ENCODE data around the gene GNB5. TPM values are rescaled to one million over a fixed set of nuclear protein-coding genes. Genes with fewer than 3 reads are reported as not detected.
"Not testable (repeated sequence)": the region's sequence is repeated elsewhere in the genome, so short reads cannot be mapped to it uniquely, and the experiment has no call there.

GNB5 gene
- total RNA-seq, 1 donor from 2014 or later = 61.4 TPM

DNA sequence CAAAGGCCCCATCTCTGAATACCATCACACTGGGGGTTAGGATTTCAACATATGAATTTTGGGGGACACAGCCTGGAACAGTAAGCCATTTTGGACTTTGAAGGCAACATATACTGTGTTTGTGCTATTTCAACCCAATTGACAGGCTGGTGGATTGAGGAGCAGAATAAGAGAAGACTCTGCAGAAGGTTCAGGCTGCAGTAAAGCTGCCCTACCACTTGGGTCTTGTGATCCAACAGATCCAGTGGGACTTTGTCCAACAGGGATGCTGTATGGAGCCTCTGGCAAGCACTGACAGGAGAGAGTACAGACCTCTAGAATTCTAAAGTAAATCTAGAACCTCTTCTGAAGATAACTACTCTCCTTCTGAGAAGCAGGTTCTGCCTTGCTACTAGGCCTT lies 77.5 kb downstream of the GNB5 start:
- no peak for DNase-seq (ENCODE audit: low spot score)

DNA sequence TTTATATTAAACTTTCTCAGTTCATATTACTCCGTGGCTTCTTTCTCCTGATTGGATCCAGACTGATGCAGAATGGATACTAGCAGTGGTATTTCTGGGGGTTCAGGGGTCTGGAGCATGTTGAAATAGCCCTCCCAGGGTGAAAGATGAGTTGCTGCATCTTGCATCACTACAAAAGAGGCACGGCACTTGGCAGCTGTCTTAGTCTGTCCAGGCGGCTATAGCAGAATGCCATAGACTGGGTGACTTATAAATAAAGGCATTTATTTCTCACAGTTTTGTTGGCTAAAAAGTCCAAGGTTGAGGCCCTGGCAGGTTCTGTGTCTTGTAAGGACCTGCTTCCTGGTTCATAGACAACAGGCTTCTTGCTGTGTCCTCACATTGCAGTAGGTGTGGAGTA lies 78.0 kb downstream of the GNB5 start:
- no peak for DNase-seq (ENCODE audit: low spot score)

GRCh38 chr15:52112203-52112750 lies 78.9 kb downstream of the GNB5 start:
- DNase-seq (ENCODE audit: low spot score) = no peak

DNA sequence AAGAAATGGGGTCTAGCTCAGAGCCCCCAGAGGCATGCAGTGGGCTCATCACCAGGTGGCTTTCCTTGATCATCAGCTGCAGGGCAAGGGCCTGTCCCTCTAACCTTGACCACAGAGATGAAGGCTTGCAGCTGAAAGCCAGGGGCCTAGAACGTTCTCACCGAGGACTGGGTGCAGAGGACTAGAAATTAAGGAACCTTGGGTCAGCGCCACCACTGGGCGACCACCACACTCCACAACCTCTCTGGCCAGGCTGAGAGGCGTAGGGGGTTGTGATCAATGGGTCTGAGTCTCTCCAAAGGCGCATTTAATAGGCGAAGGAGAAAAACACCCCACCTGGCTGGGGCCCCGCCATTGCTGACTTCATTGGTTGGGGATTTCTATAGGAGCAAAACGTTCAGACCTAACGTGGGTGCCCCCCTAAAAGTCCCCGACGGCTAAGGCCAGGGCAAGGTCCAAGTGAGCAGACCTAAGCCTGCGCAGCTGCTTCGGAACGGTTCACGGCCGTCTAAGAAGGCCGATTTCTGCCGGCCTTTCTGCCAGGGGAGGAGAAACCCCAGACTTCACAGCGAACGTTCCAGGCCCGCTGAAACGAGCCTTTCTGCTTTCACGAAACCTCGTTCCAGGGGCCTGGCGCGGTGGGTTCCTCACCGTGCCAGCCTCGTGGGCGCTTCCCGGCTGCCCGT lies 79.5 kb downstream of the GNB5 start:
- no peak for DNase-seq (ENCODE audit: low spot score)

DNA sequence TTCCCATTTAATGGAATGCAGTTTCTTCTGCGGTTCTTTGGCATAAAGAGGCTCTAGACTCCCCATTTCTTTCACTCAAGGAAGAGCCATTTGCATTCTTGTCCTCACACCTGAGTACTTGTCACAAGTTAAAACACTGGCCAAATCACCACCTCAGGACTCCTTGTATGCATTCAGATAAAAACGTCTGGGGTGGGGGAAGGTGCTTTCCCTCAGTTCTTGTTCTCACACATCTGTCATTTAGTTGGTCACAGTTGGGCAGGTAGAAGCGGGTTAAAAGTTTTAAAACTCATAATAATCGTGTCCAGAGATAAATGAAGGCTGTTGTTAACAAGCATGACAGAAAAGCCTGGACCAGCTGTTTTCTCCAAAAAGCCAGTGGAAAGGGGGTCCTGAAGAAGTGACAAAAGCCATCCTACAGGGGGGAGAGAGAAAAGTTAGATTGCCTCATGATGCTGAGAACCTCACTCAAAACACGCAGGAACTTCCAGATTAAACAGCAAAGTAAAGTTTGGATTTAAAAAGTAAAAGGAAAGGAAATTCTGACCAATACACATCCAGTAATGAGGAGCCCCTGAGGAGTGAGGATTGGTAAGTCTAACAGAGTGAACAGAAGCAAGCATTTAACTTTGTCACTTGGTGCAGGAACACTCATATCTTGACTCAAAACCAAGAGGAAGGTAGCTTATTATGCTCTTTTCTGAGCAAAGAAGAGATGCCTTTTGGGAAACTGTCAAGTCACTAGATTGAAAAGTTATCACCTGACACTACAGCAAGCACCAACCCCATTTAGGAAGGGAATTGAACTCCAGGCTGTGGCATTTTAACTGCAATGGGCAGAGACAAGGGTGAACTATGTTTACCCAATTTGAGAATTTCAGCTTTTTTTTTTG lies 81.4 kb downstream of the GNB5 start:
- DNase-seq (ENCODE audit: low spot score) = no peak

DNA sequence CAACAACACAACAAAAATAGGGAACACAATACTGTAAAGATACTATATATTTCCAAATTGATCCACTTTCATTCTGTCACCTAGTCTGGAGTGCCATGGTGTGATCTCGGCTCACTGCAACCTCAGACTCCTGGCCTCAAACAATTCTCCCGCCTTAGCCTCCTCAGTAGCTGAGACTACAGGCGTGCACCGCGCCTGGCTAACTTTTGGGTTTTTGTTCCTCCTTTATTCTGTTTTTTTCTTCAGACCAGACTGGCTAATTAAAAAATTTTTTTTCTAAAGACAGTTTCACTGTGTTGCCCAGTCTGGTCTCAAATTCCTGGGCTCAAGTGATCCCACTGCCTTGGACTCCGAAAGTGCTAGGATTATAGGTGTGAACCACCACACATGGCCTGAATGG lies 84.0 kb downstream of the GNB5 start:
- DNase-seq (ENCODE audit: low spot score) = no peak

DNA sequence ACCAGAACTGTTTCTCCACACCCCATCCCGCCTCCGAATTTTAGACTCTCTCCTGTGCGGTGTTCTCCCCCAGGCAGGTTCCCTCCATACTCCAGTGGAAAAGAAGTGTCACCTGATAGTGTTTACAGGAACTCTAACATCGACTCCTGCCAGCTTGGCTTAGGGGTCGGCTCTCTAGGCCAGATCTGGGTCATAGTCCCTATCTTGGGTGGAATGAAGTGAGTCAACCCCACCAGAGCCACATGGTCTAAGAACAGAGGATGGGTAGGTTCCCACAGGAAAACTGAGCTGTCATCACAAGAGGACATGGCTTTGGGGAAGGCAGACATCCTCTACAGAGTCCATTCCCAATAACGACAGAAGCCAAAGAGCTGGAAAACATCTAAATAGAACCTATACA lies 84.6 kb downstream of the GNB5 start:
- no peak for DNase-seq (ENCODE audit: low spot score)

DNA sequence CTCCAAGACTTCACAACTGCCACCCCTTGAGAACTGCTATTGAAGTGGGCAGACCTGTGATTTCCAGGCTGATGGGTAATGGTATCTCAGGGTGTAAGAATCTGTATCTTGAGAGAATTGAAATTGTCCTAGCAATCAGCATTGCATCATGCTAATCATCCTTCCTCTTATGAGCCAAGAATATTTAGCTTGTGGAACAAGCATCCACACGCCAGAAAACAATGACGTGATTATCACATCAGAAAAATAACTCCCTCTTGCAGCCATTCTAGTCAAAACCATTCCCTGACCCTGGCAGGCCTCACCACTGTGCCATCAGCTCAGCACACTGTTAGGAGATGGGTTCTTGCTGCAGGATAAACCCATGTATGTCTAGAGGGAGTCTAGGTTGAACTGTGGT lies 85.3 kb downstream of the GNB5 start:
- DNase-seq (ENCODE audit: low spot score) = no peak

DNA sequence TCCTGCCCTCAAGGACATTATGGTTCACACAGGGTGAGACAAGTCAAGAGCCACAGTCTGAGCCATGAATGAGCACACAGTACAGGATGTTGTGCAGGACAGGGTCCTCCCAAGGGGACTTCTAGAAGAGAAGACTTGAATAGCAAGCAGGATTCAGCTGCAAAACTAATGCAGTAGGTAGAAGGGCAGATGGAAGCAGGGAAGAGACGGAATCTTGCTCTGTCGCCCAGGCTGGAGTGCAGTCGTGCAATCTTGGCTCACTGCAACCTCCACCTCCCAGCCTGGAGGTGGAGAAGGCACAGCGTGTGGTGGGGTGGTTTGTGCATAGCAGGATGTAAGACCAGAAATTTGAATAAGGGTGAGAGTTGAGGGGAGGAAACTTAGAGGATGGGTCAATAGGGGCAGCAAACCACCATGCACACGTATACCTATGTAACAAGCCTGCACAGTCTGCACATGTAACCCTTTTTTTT lies 86.6 kb downstream of the GNB5 start:
- no peak for DNase-seq (ENCODE audit: low spot score)

- peak; percentile 58 for DNase-seq (ENCODE audit: low spot score)
Measured at GRCh38 chr15:52103217-52104207, 87.7 kb downstream of the GNB5 start.

- DNase-seq (ENCODE audit: low spot score) = no peak
Measured at GRCh38 chr15:52102463-52102862, 88.7 kb downstream of the GNB5 start.

GRCh38 chr15:52101542-52102323 lies 89.5 kb downstream of the GNB5 start:
- no peak for DNase-seq (ENCODE audit: low spot score)

GRCh38 chr15:52100807-52101442 lies 90.3 kb downstream of the GNB5 start:
- peak; percentile 86 for DNase-seq (ENCODE audit: low spot score)

GRCh38 chr15:52099651-52100272 lies 91.4 kb downstream of the GNB5 start:
- no peak for DNase-seq (ENCODE audit: low spot score)

DNA sequence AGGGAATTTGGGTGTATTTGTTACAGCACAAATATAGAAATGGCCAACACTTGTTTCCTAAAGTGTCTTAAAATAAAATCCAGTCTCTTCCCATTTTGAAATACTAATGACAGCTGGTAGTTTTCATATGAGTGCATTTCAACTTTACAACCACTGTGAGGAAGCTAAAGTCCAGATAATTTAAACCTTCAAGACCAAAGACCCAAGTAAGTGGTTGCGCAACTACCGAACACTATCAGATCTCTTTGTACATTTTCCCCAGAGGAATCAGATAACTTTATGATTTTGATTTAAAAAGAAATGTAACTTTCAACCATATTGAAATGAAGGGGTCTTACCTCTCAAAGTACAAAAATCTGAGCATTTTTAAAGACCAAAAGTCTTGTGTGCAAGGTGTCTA lies 92.9 kb downstream of the GNB5 start:
- no peak for DNase-seq (ENCODE audit: low spot score)

GRCh38 chr15:52097180-52097579 lies 94.0 kb downstream of the GNB5 start:
- DNase-seq (ENCODE audit: low spot score) = no peak

- not testable (repeated sequence) for DNase-seq (ENCODE audit: low spot score)
Measured at GRCh38 chr15:52096536-52096935, 94.7 kb downstream of the GNB5 start.

GRCh38 chr15:52095597-52096262 lies 95.5 kb downstream of the GNB5 start:
- DNase-seq (ENCODE audit: low spot score) = no peak

All from mucosa of gallbladder (tissue), 1 donor.